GM19438 (cell line): ENCODE data around the gene ATL2.
"Not testable (repeated sequence)": the region's sequence is repeated elsewhere in the genome, so short reads cannot be mapped to it uniquely, and the experiment has no call there.

Source experiments
- ATAC-seq: cut with Tn5 transposase; IDR thresholded peaks from one replicate; pipeline ENCODE4 v1.9.1; 2021; ENCODE audit warnings: low read depth; ENCODE audit not compliant: unreplicated experiment

The ATL2 gene

DNA sequence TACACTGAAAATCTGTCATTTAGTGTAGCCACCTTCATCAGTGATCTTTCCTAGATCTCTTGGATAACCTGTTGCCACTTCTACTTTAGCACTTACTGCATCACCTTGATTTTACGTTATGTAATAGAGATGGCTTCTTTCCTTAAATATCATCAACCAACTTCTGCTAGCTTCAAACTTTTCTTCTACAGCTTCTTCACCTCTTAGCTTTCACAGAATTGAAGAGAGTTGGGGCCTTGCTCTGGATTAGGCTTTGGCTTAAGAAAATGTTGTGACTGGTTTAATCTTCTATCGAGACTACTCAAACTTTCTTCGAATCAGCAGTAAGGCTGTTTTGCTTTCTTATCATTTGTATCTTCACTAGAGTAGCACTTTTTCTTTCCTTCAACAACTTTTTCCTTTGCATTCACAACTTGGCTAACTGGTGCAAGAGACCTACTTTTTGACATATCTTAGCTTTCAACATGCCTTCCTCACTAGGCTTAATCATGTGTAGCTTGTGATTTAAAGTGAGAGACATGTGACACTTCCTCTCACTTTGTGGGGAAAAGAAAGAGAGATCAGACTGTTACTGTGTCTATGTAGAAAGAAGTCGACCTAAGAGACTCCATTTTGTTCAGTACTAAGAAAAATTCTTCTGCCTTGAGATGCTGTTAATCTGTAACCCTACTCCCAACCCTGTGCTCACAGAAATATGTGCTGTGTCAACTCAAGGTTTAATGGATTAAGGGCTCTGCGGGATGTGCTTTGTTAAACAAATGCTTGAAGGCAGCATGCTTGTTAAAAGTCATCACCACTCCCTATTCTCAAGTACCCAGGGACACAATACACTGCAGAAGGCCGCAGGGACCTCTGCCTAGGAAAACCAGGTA lies 99.6 kb downstream of the ATL2 start:
- ATAC-seq: no peak

DNA sequence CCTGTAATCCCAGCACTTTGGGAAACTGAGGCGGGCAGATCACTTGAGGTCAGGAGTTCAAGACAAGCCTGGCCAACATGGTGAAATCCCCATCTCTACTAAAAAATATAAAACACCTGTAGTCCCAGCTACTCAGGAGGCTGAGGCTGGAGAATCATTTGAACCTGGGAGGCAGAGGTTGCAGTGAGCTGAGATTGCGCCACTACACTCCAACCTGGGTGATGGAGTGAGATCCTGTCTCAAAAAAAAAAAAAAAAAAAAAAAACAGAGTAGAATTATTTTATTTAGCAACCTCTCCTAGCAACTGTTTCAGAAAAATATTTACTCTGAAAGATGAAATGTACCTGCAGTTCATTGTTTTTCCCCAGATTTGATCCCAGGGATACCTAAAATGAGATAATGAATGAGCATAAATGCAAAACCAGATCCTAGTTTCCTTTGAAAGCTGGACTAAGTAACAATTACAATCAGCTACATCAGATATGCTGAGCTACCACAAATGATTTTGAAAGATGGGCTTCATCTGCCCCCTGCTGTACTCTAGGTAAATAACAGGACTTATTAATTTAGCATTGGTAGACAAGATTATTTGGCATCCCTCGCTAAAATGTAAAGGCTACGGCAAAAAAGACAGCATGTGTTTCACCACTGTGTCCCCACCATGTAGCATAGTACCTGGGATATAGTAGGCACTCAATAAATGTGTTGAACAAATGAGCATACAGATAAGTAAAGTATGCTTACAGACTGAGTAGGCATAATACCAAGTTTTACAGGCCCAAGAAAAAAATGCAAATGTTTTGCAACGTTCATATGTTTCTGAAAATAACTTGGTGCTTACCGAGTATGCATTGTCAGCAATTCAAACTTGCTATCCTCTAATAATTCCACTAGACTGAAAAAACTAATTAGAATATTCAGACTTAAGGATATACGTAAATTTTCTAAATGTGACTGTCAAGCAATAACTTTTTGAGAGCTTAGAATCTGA lies 102.5 kb downstream of the ATL2 start:
- no peak for ATAC-seq

DNA sequence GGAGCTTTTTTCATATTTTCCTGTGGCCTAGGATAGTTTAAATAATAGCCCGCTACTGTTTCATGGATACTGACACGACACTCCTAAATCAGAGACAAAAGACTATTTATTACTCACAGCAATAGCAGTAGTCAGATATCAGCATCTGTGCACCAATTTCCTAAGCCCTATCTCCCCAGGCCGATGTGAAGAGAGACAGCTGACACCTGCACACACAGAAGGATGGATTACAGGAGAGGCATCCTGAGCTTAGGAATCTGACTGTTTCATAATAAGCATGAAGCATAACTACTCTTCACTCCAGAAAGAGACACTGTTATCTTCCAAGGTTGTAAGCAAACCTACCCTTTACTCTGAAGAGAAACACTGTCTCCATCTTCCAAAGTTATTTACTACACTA lies 105.4 kb downstream of the ATL2 start:
- ATAC-seq: no peak

DNA sequence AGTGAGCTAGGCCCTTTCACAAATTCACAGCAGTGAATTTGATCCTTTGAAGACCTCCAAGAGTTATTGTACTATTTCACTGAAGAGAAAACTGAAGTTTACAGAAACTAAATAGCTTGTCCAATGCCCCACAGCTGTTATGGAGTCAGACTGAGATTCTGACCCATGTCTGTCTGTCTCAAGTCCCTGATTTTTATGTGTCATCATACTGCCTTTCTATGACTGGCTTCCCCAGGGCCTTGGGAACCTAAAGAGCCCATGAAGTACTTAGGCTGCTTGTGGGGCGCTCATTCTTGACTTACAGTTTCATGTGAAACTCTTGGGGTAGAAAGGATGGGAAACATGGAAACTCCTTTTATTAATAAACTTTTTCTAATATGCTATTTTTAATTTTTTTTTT lies 107.7 kb downstream of the ATL2 start:
- ATAC-seq: no peak

DNA sequence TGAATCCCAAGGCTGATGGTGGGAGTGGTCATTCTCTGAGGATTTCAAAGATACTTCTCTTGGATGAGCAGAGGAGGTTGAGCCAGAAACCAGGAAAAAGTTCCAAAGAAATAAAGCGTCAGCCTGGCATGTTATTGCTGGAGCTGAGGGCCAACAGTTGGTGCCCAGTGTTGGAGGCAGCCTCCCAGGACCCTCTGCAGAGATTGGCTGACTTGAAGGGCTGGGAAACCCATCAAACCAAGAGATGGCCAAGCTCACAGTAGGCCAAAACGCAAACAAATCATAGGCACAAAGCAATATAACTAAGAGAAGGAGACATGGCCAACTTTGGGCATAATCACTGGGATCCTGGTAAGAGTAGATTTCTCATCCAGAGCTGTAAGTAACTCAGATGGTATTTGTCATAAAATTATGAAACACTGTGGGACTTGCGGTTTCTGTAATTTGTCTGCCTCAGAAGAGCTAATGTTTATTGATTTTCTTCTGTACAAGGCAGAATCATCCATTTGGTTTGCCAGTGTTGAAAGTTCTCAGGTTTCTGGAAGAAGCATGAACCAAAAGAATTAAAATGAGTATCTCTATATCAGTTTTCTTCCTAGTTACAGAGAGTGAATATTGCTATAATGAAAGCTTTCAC lies 108.3 kb downstream of the ATL2 start:
- ATAC-seq: no peak

DNA sequence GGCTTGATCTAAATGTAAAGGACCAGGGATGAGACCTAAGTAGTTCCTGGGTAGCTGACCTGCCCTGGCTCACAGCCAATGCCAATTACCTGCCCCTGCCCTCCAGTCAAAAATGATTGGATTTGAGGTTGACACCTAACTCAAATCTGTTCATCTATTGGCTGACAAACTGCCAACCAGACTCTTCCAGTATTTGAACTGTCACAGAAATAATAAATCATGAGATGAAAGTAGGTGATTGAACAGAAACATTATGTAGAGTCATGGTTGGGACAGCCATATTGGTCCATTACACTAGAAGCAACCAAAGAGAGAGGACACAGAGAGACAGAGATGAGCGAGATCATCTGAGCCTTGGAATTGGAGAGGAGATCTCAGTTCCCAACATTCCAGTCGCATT lies 109.1 kb downstream of the ATL2 start:
- ATAC-seq: no peak

DNA sequence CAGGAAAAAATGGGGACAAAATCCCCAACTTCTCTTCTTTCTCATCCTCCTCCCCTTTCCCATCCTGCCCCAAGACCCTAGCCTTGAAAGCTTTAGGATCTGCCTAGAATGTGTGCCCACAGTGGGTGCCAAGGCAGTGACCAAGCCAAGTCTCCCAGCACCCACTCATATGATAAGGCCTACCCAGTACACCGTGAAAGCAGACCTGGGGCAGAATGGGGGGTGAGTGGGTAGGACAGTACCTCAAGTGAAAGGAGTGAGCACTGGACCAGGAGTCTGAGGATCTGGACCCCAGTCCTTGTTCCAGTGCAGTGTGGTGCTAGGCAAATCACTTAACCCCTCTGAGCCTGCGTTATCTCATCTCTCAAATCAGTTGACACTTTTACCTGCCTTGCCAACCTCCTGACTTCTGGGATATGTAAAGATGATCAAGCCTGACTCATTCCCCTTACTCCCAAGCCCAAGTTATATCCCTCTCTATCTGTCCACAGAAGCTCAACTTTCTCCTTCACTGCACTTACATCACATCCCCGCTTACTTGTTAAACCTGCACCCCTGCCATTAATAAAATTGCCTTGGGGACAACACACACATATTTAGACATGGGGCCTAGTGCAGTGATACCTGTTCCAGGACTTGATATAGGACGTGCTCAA lies 109.7 kb downstream of the ATL2 start:
- ATAC-seq: no peak

DNA sequence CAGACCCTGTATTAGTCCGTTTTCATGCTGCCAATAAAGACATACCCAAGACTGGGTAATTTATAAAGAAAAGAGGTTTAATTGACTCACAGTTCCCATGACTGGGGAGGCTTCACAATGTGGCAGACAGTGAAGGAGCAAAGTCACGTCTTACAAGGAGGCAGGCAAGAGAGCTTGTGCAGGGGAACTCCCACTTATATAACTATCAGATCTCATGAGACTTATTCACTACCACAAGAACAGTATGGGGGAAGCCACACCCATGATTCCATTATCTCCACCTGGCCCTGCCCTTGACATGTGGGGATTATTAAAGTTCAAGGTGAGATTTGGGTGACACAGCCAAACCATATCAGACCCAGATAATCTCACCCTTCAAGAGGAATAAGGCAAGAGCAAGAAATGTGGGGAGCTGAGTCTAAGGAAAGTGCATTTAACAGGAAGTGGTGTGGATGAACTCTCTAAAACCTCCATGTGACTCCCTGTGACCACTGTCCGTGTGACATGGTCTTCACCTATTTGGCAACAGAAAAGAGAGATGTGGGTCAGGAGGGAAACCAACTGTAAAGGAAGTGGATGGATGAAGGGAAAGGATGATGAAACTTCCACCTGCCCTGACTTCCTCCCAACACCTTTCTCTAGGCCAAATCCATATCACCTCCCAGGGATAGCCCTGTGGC lies 110.6 kb downstream of the ATL2 start:
- ATAC-seq: no peak

DNA sequence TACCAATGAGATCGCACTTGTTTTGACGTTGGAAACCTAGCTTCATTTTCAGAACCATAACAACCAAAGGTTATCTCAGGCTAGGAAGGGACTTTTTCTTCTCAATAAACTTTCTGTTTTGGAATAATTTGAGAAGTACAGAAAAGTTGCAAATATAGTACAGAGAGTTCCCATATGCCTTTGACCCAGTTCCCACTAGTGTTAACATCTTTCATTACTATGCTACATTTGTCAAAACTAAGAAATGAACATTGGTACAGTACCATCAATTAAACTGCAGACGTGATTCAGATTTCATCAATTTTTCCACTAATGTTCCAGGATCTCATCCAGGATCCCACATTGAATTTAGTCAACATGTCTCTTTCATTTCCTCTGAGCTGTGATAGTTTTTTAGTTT lies 111.6 kb downstream of the ATL2 start:
- ATAC-seq: no peak

DNA sequence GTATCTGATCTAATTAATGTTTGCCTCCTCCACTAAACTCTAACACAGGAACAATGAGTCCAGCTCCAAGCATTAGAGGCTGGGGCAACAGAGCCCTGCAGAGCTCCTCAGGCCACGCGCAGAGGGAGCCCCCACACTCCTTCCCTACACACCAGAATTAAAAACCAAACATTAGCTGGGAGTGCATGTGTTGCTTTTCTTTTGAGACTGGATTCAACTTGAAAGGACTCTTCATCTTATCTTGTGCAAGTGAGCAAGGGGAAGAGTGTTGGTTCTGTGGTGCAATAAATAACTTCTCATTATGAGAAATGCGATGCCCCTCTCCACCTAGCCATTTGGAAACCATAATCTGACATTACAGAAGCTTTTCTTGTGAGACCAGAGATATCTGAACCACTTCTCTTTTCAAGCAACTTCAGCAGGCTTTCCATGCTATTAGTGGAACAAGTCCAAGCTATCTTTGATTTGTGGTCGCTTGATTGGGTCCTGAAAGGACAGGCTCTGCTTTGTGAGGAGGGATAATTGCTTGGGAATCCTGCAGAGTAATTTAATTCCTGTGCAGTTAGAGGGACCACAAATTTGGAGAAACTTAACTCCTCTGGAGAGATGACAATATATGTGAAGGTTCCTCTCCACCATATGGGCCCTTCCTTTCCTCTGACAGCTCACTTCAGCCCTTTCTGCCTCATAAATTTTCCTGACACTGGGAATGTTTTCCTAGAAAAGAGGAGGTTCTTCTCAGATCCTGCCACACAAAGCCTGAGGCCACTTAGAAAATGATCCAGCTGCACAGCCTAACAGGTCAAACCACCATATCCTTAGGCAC lies 112.5 kb downstream of the ATL2 start:
- no peak for ATAC-seq

DNA sequence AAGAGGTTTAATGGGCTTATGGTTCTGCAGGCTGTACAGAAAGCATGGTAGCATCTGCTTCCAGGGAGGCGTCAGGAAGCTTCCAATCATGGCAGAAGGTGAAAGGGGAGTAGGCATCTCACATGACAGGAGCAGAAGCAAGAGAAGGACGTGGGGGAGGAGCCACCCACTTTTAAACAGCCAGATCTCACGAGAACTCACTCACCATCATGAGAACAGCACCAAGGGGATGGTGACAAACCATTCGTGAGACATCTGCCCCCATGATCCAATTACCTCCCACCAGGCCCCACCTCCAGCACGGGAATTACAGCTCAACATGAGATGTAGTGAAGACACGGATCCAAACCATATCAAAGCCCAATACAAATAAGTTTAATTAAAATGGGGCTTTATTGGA lies 113.8 kb downstream of the ATL2 start:
- ATAC-seq: no peak

DNA sequence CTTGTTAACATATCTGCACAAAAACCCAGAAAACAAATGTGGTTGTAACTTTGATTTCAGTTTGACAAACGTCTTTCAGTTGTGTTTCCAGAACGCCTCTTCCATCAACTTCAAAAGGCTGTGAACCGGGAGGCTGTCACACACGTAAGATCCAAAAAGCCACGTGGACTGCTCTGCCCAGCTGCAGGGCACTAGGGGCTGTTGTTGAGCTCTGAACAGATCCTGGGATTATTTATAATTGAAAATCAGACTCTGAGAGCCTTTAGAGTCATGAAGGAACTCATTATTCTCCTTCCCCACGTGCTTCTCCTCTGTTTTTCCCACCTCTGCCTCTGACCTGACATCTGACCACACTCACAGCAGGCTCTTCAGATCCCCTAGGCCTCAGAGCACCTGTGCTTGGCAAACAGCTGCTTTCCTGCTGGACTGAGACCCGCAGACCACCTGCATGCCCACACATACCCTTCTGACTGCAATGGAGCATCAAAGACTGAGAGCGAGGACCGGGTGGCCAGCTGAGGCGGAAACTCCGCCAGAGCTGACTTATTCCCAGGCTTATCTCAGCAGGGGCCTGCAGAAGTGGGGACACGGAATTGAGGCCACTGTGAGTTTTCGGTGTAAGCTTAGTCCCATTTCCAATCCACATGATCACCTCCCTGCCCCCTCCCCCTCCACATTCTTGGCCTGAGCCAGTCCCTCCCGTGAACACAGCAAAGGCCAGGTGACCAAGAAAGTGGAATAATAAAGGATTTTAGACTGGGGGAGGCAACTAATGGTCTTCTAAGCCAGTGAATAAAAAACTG lies 114.8 kb downstream of the ATL2 start:
- ATAC-seq: no peak

DNA sequence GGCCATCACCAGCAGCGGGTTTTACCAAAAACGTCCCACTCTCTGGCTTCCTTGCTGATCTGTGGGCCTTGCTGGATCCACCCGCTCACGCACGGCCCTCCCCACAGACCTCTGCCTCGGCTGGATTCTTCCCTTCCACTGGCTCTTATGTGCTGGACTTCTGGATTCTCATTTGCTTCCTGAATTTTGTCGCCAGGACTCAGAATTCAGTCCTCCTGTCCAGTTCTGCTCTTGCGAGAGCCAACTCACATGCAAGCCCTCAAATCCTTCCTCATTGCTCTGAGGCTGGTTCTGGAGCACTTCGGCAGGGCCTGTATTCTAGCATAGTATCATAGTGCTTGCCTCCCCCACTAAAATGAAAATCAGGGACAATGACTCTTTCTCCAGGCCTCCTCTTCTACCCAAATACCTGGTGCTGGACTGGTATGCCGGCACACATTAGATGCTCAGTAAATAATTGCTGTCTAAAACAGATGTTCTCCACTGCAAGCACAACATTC lies 115.5 kb downstream of the ATL2 start:
- ATAC-seq: no peak

DNA sequence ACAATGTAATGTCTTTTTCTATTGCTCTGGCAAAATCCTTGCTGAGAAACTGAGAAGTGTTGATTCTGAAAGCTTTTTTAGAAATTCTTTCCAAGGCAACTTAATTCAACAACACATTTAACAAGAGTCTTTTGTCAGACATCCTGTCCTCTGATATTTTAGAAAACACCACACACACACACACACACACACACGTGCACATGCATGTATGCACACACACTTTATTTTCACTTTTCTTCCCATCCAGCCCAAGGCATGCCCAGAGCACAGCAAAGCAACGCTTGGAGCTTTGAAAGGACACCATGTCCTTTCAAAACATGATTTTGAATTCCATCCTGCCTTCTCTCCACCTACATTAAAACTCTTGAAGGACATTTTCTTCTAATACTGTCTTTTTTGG lies 116.1 kb downstream of the ATL2 start:
- ATAC-seq: no peak

DNA sequence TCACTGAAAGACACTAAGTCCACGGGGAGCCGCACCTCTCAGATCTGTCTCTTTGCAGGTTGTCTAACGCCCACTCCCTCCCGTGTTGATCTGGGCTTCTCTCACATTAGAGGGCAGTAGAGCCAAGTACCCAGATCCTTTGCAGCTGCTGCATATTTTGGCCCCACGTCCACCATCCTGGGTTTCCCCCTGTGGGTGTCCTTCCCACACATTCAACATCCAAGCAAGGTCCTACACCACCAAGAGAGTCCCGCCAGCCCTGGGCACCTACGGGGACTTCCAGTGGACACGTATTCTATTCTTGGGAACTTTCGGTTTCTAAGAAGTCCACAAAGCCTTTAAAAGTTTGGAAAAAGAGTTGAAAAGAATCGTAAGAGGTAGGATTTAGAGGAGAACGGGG lies 116.6 kb downstream of the ATL2 start:
- no peak for ATAC-seq

DNA sequence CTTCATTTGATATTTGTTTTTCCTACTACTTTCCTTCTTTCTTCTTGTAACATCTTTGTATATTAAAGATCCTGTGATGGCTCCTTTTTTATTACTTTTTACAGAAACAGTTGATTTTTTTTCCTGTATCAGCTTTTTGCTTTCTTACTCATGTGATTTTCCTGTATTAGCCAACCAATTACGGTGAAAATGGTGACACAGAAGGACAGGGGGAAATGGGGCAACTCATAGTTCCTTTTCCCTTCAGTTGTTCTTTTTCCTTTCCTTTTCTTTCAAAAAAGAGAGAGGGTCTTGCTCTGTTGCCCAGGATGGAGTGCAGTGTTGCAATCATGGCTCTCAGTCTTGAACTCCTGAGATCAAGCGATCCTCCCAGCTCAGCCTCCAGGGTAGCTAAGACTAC lies 117.8 kb downstream of the ATL2 start:
- ATAC-seq: no peak

DNA sequence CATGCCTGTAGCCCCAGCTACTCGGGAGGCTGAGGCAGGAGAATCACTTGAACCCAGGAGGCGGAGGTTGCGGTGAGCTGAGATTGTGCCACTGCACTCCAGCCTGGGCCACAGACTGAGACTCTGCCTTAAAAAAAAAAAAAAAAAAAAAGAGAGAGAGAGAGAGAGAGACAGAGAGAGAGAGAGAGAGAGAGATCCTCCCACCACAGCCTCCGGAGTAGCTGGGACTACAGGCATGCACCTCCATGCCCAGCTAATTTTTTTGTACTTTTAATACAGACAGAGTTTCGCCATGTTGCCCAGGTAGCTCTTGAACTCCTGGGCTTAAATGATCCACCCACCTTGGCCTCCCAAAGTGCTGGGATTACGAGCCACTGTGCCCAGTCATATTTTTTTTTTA lies 119.4 kb downstream of the ATL2 start:
- not testable (repeated sequence) for ATAC-seq

DNA sequence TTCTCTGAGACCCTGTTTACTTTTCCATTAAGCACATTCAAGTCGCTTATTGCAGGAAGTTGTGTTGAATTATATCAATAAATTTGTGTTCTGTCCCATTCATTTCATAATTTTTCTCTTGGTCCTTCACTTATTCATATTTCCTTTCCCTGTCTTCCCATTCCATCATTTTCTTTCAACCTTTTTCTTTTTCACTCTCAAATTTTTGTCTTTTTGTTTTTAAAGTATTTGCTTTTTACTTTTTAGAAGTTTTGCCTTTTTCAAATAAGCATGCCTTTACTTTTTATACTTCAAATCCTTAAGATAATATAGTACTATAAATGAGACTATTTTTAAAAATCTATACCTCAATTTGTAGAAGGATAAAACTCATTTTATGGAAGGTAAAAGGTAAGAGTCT lies 120.5 kb downstream of the ATL2 start:
- no peak for ATAC-seq
